Pancreas (tissue), 10 donors: Measurements from ENCODE around the gene NSF. TPM values are rescaled to one million over a fixed set of nuclear protein-coding genes. Genes with fewer than 3 reads are reported as not detected.

ENCODE experiments used
- ATAC-seq, 4 donors: fragments of 200-7000 bp; cut with Tn5 transposase; one replicate each; pipeline versions ENCODE4 v1.8.0 to v1.9.1; 2020; ENCODE audit warnings: mild to moderate bottlenecking in 4 of 4, moderate library complexity in 4 of 4
- DNase-seq, 6 donors: peaks; one replicate each; pipeline ENCODE4 v3.0.0-alpha.2; 2020
- FAIRE-seq: peaks from 2 replicates; lab custom pipeline; 2012; peaks lifted over from hg19 to GRCh38; lab: Jason Lieb, UNC
- H3K27ac ChIP-seq, 4 donors: fragments of 200-600 bp; sonication (generic); 1 replicate in 3 of 4; 2 replicates in 1 of 4; pipeline versions ENCODE4 v1.5.0 to v1.8.0; 2020
- H3K27me3 ChIP-seq, 4 donors: fragments of 200-600 bp; one replicate each; pipeline ENCODE4 v1.8.0; 2021
- H3K36me3 ChIP-seq, 3 donors: fragments of 200-600 bp; sonication (generic) in 1 of 3; one replicate each; pipeline versions ENCODE4 v1.5.0 to v1.8.0; 2020 to 2021
- H3K4me1 ChIP-seq, 3 donors: fragments of 200-600 bp; one replicate each; pipeline ENCODE4 v1.8.0; 2021
- H3K4me3 ChIP-seq, 4 donors: fragments of 200-600 bp; sonication (generic) in 2 of 4; one replicate each; pipeline versions ENCODE4 v1.5.0 to v1.8.0; 2020 to 2021
- H3K9me3 ChIP-seq, 4 donors: fragments of 200-600 bp; one replicate each; pipeline ENCODE4 v1.8.0; 2021
- WGBS, 2 donors: extraction: QIAGEN DNeasy Blood & Tissue Kit; methylation state at CpG; one replicate each; pipeline ENCODE4 v1.1.7; 2013; 5-methylcytosine and 5-hydroxymethylcytosine counted together
- intact Hi-C, 3 donors: fragments of 100-400 bp; cut with DNase I; formaldehyde crosslinking; loops; one replicate each; pipeline versions ENCODE4 v1.11.1 to v1.14.2; 2022
- polyA plus RNA-seq, 2 donors: library from polyadenylated mRNA; stranded (reverse); fragments of 200-250 nt; gene quantifications; one replicate each; pipeline ENCODE4 v1.2.3, GENCODE V29; 2013
- total RNA-seq, 6 donors: library from RNA; stranded (reverse); fragmentation: NEBNext Ultra II Directional in 4 of 6; extraction: Animal tissue kit (Norgen Biotek cat#: 25700) in 4 of 6; gene quantifications; one replicate each; pipeline versions ENCODE4 v1.2.1 to v1.2.4, GENCODE V29; 2021 to 2023
- TF ChIP-seq, protein P1 (sequence below), 4 donors: fragments of 200-600 bp; sonication (generic) in 3 of 4; IDR thresholded peaks; one replicate each; pipeline versions ENCODE4 v1.5.0 to v1.8.0; 2021; ENCODE audit warnings: antibody characterized with exemption in 4 of 4
- donor health status: healthy with polysubstance abuse.
- donor health status: DM: no; HTN: no; CAD: no; lungs with moderate emphysema.
- donor health status: DM: no; HTN: no; CAD: no.
- donor health status: control.
- donor health status: control.
- donor health status: Bipolar disorder and iron deficiency.
- donor health status: DM: yes; HTN: yes; CAD: no.
- donor health status: DM: no; HTN: no; CAD: no.
- donor health status: DM: no; HTN: no; CAD: no.
- donor health status: DM: yes; HTN: yes; CAD: no.

Gene NSF
- total and polyA plus RNA-seq, 8 donors, result 6.2 to 32.4 (median 29.0) TPM

DNA sequence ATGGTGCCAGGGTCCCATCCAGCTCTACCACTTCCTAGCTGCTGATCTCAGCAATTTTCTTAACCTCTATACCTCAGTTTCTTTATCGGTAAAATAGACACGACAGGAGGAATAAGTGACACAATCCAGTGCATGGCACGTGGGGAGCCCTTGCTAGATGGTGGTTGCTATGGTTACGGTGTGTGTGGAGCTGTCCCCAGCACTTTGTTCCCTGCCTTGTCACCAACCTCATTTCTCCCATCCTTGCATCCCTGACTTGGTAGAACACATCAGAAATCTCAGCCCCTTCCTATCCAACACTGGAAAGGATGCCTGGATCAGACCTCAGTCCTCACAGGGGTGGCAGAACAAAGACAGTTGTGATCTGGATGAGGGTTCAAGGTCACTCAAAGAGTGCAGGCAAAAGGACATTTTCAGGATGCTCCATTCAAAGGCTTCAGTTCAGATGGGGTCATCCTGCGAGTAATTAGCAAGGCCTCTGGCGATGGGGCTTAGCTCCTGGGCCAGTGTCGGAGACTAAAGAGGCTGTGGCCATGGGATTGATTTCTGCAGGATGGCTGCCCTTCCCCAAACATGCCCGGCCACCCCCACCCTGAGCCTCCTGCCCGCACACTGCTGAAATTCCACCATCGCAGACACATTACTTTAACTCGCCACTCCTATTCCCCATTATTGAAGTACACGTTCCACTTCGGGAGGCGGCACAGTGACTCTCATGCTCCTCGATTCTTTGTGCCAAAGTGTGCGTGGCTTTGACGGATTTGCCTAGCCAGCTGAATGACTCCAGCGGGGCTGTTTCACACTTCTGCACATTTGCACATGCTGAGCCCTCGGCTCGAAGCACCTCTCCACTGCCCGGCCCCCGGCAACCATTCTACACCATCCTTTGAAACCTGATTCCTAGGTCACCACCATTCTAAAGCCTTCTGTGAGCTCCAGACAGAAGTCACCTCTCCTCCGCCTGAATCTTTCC is 187.8 kb downstream of the NSF start:
- H3K27me3 ChIP-seq, result no peaks in the 10 kb centered on the region
- no peak overlapping the region for H3K27ac ChIP-seq
- intact Hi-C loops, result no loop called here
- H3K4me3 ChIP-seq, result no peak overlapping the region
- DNase-seq (no peak), ATAC-seq (no peak), FAIRE-seq (no peak)
- TF ChIP-seq, protein P1, sequence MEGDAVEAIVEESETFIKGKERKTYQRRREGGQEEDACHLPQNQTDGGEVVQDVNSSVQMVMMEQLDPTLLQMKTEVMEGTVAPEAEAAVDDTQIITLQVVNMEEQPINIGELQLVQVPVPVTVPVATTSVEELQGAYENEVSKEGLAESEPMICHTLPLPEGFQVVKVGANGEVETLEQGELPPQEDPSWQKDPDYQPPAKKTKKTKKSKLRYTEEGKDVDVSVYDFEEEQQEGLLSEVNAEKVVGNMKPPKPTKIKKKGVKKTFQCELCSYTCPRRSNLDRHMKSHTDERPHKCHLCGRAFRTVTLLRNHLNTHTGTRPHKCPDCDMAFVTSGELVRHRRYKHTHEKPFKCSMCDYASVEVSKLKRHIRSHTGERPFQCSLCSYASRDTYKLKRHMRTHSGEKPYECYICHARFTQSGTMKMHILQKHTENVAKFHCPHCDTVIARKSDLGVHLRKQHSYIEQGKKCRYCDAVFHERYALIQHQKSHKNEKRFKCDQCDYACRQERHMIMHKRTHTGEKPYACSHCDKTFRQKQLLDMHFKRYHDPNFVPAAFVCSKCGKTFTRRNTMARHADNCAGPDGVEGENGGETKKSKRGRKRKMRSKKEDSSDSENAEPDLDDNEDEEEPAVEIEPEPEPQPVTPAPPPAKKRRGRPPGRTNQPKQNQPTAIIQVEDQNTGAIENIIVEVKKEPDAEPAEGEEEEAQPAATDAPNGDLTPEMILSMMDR (IDR thresholded peaks at IDR 0.05), result no peak
- 72 to 80% methylated on average over 23 of the region's 23 CpGs for WGBS, 2 donors
- peaks cover 0 to 6% (median 0%) of the 10 kb centered on the region in 3 donors for H3K4me1 ChIP-seq
- H3K9me3 ChIP-seq, result no peaks in the 10 kb centered on the region
- no peaks in the 10 kb centered on the region for H3K36me3 ChIP-seq

DNA sequence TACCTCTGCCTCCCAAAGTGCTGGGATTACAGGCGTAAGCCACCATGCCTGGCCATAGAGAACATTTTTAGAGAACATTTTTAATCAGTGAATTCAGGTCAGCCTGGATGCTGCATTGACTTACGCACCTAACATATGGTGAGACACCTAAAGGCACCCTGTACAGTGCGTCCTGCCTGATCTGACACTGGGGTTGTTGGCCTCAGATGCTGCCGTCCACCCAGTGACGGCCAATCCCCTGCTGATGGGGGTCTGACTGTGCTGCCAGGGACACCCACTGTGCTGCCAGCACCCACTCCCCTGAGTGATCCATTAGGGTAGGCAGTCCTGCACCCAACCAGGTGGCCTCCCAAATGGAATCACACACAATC is 189.5 kb downstream of the NSF start:
- FAIRE-seq, result no peak
- no peak for ATAC-seq
- intact Hi-C loops, result loop anchor here in 1 of 3 donors (10.0 kb wide), 1 partner anchor 65 kb away; no protein-coding TSS in a partner anchor
- Histone ChIP-seq H3K9me3 (no peaks in the 10 kb centered on the region), H3K27ac (no peak overlapping the region), H3K4me3 (no peak overlapping the region), H3K36me3 (no peaks in the 10 kb centered on the region), H3K4me1 (peaks cover 0 to 6% (median 0%) of the 10 kb centered on the region in 3 donors), H3K27me3 (no peaks in the 10 kb centered on the region)
- whole genome bisulfite sequencing, 2 donors, result 91 to 94% methylated on average over 5 of the region's 5 CpGs
- TF ChIP-seq, protein P1 (IDR thresholded peaks at IDR 0.05), result no peak
- no peak for DNase-seq

DNA sequence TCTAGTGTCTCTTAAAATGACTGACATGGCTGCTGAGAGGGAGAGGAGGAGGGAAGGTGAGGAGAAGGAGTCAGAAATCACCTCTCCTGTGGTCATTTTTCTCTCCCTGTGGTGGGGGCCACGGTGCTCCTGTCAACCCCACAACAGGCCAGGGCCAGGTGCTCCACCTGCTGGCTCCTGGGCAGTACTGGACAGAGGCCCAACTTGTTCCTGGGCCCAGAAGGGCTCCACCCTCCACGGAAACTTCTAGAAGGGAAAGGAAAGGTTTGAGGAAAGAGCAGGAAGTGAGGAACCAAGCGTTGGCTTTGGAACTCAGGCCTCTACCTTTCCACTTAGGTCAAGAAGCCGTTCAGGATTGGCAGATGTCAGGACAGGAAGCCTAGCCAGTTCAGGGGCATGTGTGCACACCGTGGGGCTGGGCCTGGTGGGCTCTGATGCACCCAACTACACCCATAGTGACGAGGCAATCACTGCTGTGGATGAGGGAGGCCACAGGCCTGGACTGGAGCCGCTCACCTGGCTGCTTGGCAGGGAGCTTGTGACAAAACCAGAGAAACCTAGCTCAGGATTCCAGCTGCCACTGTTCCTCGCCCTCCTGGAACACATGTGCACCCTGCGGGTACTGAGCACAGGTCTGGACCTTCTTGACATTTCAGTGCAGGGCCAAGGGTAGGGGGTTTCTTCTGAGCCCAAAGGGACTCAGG is 191.9 kb downstream of the NSF start:
- DNase-seq (peak in 4 of 6 donors; percentile 41 to 74 (median 72)), FAIRE-seq (no peak), ATAC-seq (peak; percentile 86 to 91 (median 90))
- Histone ChIP-seq H3K27ac (peak overlapping the region in 2 of 4 donors; percentile 1 to 26), H3K4me1 (peaks cover 0 to 6% (median 0%) of the 10 kb centered on the region in 3 donors), H3K9me3 (no peaks in the 10 kb centered on the region), H3K36me3 (no peaks in the 10 kb centered on the region), H3K4me3 (no peak overlapping the region), H3K27me3 (no peaks in the 10 kb centered on the region)
- TF ChIP-seq, protein P1 (IDR thresholded peaks at IDR 0.05), result peak; percentile 32 to 58 (median 54)
- intact Hi-C loops, result loop anchor here in 1 of 3 donors (10.0 kb wide), 1 partner anchor 62 kb away; no protein-coding TSS in a partner anchor
- 55 to 57% methylated on average over 9 of the region's 9 CpGs for WGBS, 2 donors

DNA sequence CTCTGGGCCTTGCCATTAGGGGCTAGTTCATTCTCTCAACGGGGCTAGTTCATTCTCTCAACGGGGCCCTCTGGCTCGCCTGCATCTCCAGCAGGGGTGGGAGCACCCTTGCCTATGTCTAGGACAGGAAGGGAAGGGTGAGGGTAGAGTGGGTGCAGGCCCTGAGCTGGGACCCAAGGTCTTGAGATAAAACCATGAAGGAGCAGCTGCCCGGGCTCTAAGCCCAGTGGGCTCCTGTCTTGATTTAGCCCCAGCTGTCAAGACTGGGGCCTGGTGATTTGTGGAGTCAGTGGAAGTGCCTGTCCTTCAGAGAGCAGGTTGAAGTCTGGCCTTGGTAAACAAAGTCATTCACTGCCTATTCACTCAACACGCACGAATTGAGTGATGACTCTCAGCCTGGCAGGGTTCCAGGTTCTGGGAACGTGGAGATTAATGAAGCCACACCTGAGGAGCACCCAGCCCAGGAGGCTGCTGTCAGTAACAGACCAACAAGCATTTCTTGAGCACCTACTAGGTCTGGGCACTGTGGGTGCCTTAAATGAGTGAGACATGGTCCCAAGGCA is 192.6 kb downstream of the NSF start:
- no peaks in the 10 kb centered on the region for H3K27me3 ChIP-seq
- peaks cover 0 to 6% (median 0%) of the 10 kb centered on the region in 3 donors for H3K4me1 ChIP-seq
- peak overlapping the region in 2 of 4 donors; percentile 1 to 26 for H3K27ac ChIP-seq
- intact Hi-C loops, result loop anchor here in 1 of 3 donors (10.0 kb wide), 1 partner anchor 62 kb away; no protein-coding TSS in a partner anchor
- TF ChIP-seq, protein P1 (IDR thresholded peaks at IDR 0.05), result no peak
- peak in 3 of 6 donors; percentile 23 to 66 (median 46) for DNase-seq
- no peaks in the 10 kb centered on the region for H3K36me3 ChIP-seq
- no peak for FAIRE-seq
- no peaks in the 10 kb centered on the region for H3K9me3 ChIP-seq
- peak; percentile 42 to 66 (median 54) for ATAC-seq
- WGBS, 2 donors, result 33 to 35% methylated on average over 7 of the region's 7 CpGs
- no peak overlapping the region for H3K4me3 ChIP-seq
